HG03457 (cell line): ENCODE data around the gene U2AF2.
"Not testable (repeated sequence)": the region's sequence is repeated elsewhere in the genome, so short reads cannot be mapped to it uniquely, and the experiment has no call there.

Source experiments
- ATAC-seq: cut with Tn5 transposase; IDR thresholded peaks from one replicate; pipeline ENCODE4 v1.9.1; 2021; ENCODE audit warnings: moderate number of reproducible peaks; ENCODE audit not compliant: unreplicated experiment

The U2AF2 gene

GRCh38 chr19:55700813-55701212 lies 46.0 kb downstream of the U2AF2 start:
- no peak for ATAC-seq

DNA sequence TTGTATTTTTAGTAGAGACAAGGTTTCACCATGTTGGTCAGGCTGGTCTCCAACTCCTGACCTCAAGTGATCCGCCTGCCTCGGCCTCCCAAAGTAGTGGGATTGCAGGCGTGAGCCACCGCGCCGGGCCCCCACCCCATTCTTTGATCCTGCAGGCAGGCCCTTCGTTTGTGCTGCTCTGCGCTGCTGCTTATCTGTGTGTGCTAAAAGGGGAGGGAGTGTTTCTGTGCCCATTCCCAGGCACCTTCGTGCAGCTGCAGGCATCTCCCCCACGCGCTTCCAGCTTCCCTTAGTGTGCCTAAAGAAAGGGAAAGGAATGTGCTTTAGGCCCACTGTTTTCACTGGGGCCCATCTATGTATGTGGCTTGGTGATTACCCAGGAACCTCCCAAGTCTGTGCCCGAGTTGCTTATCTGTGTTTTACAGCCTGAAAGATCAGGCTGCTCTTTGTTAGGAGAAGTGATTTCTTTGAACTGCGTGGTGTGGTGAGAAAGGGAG lies 47.3 kb downstream of the U2AF2 start:
- ATAC-seq, result no peak

GRCh38 chr19:55703790-55704215 lies 49.0 kb downstream of the U2AF2 start:
- ATAC-seq, result no peak

- no peak for ATAC-seq
These were observed 49.8 kb downstream of the U2AF2 start for GRCh38 chr19:55704494-55705245.

DNA sequence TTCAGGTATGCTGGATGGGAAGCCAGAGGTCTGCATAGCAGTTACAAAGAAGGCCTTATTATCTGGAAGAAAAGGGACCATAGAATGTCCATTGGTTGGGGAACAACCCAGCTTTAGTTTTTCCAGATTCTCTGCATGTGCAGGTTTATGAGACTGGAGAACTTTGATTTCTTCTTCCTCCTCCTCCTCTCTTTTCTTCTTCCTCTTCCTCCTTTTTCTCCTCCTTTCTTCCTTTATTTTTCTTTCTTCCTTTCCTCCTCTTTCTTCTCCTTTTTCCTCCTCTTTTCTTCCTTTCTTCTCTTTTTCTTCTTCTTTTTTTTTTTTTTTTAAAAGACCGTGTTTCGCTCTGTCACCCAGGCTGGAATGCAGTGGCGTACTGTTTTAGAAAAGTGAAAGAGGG lies 51.1 kb downstream of the U2AF2 start:
- no peak for ATAC-seq

- no peak for ATAC-seq
These were observed 56.9 kb downstream of the U2AF2 start for GRCh38 chr19:55711719-55712118.

DNA sequence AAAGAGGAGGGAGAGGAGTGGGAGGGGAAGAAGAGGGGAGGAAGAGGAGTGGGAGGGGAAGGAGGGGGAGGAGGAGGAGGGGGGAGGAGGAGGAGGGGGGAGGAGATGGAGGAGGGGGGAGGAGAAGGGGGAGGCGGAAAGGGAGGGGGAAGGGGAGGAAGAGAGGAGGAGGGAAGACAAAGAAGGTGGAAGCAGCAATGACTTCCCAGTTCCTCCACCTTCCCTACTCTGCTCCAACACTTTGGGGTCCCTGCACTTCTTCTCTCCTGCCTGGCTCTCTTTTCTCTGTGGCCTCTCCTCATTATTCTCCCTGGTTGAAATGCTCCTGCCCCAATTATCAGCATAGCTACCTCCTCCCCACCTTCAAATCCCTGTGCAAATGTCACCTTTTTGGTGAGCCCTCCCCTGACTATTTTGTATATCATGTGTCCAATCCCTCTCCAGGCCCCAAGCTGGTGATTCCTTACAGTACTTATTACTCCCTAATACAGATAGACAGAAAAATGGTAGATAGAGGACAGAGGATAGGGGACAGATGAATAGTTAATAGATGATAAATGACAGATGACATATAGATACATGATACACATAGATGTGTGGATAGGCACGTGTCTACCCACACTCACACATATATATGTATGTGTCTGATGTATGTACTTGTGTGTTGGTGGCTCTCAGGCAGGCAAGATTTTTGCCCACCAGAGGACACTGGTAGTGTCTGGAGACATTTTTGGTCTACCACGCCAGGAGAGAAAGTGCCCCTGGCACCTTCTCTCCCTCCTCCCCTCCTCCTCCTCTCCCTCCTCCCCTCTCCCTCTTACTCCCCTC lies 58.2 kb downstream of the U2AF2 start:
- ATAC-seq, result no peak

GRCh38 chr19:55716531-55716930 lies 61.7 kb downstream of the U2AF2 start:
- ATAC-seq, result no peak

GRCh38 chr19:55717251-55717650 lies 62.4 kb downstream of the U2AF2 start:
- ATAC-seq, result no peak

- ATAC-seq, result not testable (repeated sequence)
These were observed 63.3 kb downstream of the U2AF2 start for GRCh38 chr19:55717879-55718711.

GRCh38 chr19:55720214-55720746 lies 65.4 kb downstream of the U2AF2 start:
- no peak for ATAC-seq

GRCh38 chr19:55720801-55721200 lies 66.0 kb downstream of the U2AF2 start:
- ATAC-seq, result no peak

DNA sequence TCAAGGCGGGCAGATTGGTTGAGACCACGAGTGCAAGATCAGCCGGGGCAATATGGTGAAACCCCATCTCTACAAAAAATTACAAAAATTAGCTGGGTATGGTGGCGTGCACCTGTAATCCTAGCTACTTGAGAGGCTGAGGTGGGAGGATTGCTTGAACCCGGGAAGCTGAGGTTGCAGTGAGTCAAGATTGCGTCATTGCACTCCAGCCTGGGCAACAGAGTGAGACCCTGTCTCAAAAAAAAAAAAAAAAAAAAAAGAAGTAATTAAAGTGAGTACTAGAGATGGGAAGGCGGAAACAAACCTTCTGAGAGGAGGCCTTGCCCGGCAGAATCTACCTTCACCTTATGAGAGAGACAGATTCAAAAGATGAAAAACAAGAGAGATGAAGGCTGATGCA lies 68.7 kb downstream of the U2AF2 start:
- no peak for ATAC-seq
